Parathyroid adenoma (tissue), 2 donors: ENCODE results near the gene COL15A1.
A peak's percentile ranks its signal among the peaks of the same experiment; 100 is the strongest.

Source experiments
- H2AFZ ChIP-seq: fragments of 300-600 bp; sonication (generic); one replicate; pipeline ENCODE4 v1.7.0; 2017; ENCODE audit warnings: antibody characterized with exemption, mild to moderate bottlenecking
- H3K27ac ChIP-seq: fragments of 300-600 bp; sonication (generic); one replicate; pipeline ENCODE4 v1.7.0; 2017
- H3K27me3 ChIP-seq: fragments of 300-600 bp; sonication (generic); one replicate; pipeline ENCODE4 v1.7.0; 2017; ENCODE audit warnings: low read length; ENCODE audit not compliant: control insufficient read depth, insufficient read depth
- H3K36me3 ChIP-seq: fragments of 300-600 bp; sonication (generic); one replicate; pipeline ENCODE4 v1.7.0; 2017; ENCODE audit warnings: low read length; ENCODE audit not compliant: control insufficient read depth, insufficient read depth
- H3K4me1 ChIP-seq: fragments of 300-600 bp; sonication (generic); one replicate; pipeline ENCODE4 v1.7.0; 2017; ENCODE audit warnings: control low read depth
- H3K4me2 ChIP-seq: fragments of 300-600 bp; sonication (generic); one replicate; pipeline ENCODE4 v1.7.0; 2017; ENCODE audit warnings: low read length
- H3K4me3 ChIP-seq: fragments of 300-600 bp; sonication (generic); one replicate; pipeline ENCODE4 v1.7.0; 2017; ENCODE audit warnings: low read depth, low read length
- H3K79me2 ChIP-seq: fragments of 300-600 bp; sonication (generic); one replicate; pipeline ENCODE4 v1.7.0; 2017; ENCODE audit warnings: control low read depth
- H3K9ac ChIP-seq: fragments of 300-600 bp; sonication (generic); one replicate; pipeline ENCODE4 v1.7.0; 2017; ENCODE audit warnings: mild to moderate bottlenecking
- H3K9me3 ChIP-seq: fragments of 300-600 bp; sonication (generic); one replicate; pipeline ENCODE4 v1.7.0; 2017; ENCODE audit warnings: low read length; ENCODE audit not compliant: control insufficient read depth
- CTCF ChIP-seq: fragments of 300-600 bp; sonication (generic); IDR thresholded peaks from one replicate; pipeline ENCODE4 v1.7.0; 2017; ENCODE audit warnings: antibody characterized with exemption, mild to moderate bottlenecking
- donor health status: primary hyperparathyroidism.

Gene COL15A1

GRCh38 chr9:98977813-98978212, 34.1 kb downstream of the COL15A1 start:
- H3K9me3 ChIP-seq: no peaks in the 10 kb centered on the region
- H3K79me2 ChIP-seq: no peaks in the 10 kb centered on the region
- H3K27ac ChIP-seq: peak overlapping the region; percentile 46
- no peaks in the 10 kb centered on the region for H3K36me3 ChIP-seq
- TF ChIP-seq CTCF: no peak
- H3K4me1 ChIP-seq: peaks cover 5% of the 10 kb centered on the region
- no peak overlapping the region for H2AFZ ChIP-seq
- no peak overlapping the region for H3K4me3 ChIP-seq
- H3K9ac ChIP-seq: no peak overlapping the region
- no peak overlapping the region for H3K4me2 ChIP-seq
- H3K27me3 ChIP-seq: no peaks in the 10 kb centered on the region

DNA sequence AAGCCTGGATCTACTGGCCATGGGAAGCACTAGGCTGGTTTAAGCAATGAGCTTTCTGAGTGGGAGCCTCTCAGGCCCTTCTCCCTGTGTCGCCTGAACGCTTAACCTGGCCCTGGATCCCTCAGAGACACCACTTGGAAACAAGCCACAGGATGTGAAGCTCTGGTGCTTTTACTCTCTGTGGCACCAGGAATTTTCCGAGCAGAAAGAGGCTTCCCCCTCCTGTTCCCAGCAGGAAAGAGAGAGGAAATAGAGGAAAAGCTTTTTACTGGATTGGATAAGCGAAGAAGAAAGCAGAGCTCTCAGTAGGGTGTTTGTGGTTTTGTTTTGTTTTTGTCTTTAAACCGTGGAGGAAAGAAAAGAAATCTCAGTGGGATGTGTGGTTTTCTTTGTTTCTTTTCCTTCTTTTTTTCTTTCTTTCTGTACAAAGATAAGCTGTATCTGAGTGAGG, 34.5 kb downstream of the COL15A1 start:
- Histone ChIP-seq H3K4me2 (no peak overlapping the region), H3K4me3 (no peak overlapping the region), H3K4me1 (peaks cover 5% of the 10 kb centered on the region), H2AFZ (no peak overlapping the region), H3K27me3 (no peaks in the 10 kb centered on the region), H3K9me3 (no peaks in the 10 kb centered on the region), H3K27ac (peak overlapping the region; percentile 46), H3K9ac (no peak overlapping the region), H3K36me3 (no peaks in the 10 kb centered on the region), H3K79me2 (no peaks in the 10 kb centered on the region)
- TF ChIP-seq CTCF: no peak

GRCh38 chr9:98980291-98980690, 36.6 kb downstream of the COL15A1 start:
- Histone ChIP-seq H3K4me3 (no peak overlapping the region), H3K4me1 (no peaks in the 10 kb centered on the region), H2AFZ (no peak overlapping the region), H3K27ac (no peak overlapping the region), H3K27me3 (no peaks in the 10 kb centered on the region), H3K9ac (no peak overlapping the region), H3K9me3 (no peaks in the 10 kb centered on the region), H3K36me3 (no peaks in the 10 kb centered on the region), H3K4me2 (no peak overlapping the region), H3K79me2 (no peaks in the 10 kb centered on the region)
- no peak for TF ChIP-seq CTCF

GRCh38 chr9:98983295-98984268, 39.9 kb downstream of the COL15A1 start:
- Histone ChIP-seq H3K36me3 (no peaks in the 10 kb centered on the region), H3K79me2 (no peaks in the 10 kb centered on the region), H3K4me2 (no peak overlapping the region), H3K27me3 (no peaks in the 10 kb centered on the region), H3K9ac (no peak overlapping the region), H2AFZ (no peak overlapping the region), H3K9me3 (no peaks in the 10 kb centered on the region), H3K4me1 (no peaks in the 10 kb centered on the region), H3K4me3 (no peak overlapping the region), H3K27ac (no peak overlapping the region)
- TF ChIP-seq CTCF: no peak

DNA sequence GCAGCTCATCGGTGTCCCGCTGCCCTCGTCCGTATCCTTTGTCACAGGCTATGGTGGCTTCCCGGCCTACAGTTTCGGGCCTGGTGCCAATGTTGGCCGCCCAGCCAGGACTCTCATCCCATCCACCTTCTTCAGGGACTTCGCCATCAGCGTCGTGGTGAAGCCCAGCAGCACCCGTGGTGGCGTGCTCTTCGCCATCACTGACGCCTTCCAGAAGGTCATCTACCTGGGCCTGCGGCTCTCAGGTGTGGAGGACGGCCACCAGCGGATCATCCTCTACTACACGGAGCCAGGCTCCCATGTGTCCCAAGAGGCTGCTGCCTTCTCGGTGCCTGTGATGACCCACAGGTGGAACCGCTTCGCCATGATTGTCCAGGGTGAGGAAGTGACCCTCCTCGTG, 41.9 kb downstream of the COL15A1 start:
- Histone ChIP-seq H3K27me3 (no peaks in the 10 kb centered on the region), H3K9me3 (no peaks in the 10 kb centered on the region), H3K4me1 (no peaks in the 10 kb centered on the region), H3K9ac (no peak overlapping the region), H2AFZ (no peak overlapping the region), H3K36me3 (no peaks in the 10 kb centered on the region), H3K27ac (no peak overlapping the region), H3K4me3 (no peak overlapping the region), H3K79me2 (no peaks in the 10 kb centered on the region), H3K4me2 (no peak overlapping the region)
- TF ChIP-seq CTCF: no peak
